A549 (cell line): ENCODE results near the gene DPP10. TPM values are rescaled to one million over a fixed set of nuclear protein-coding genes. Genes with fewer than 3 reads are reported as not detected.

Experiments used
- ATAC-seq, 2 experiments: fragments of 200-7000 bp in 1 of 2; fragments of >200 bp in 1 of 2; cut with Nextera tagmentation in 1 of 2; cut with Tn5 transposase in 1 of 2; 3 replicates each; pipeline versions ENCODE4 v1.8.0 to v1.9.1; 2018 to 2020; ENCODE audit warnings: mild to moderate bottlenecking in 1 of 2, moderate library complexity in 1 of 2
- CTCF ChIA-PET: fragments of 300-600 bp; sonication (Branson Sonifier 250); formaldehyde crosslinking; extraction: SDS; loops from one replicate; lab custom pipeline; 2021; ENCODE audit warnings: antibody characterized with exemption, inconsistent platforms; lab: Yijun Ruan, JAX
- POLR2A ChIA-PET: fragments of 350-600 bp; formaldehyde crosslinking; extraction: SDS; loops from one replicate; lab custom pipeline; 2021; ENCODE audit warnings: antibody characterized with exemption, inconsistent platforms; lab: Yijun Ruan, JAX
- DNase-seq, 2 experiments: peaks; one replicate each; pipeline versions ENCODE4 v3.0.0 to v3.0.0-alpha.2; 2011 to 2016; ENCODE audit warnings: low read depth in 1 of 2, low spot score in 1 of 2
- FAIRE-seq: peaks from 2 replicates; lab custom pipeline; 2011; peaks lifted over from hg19 to GRCh38; lab: Jason Lieb, UNC
- H3K27ac ChIP-seq, 2 experiments: fragments of >200 bp; sonication (Bioruptor Twin); formaldehyde crosslinking; 3 replicates each; pipeline ENCODE4 v1.5.1; 2016 to 2017
- H3K4me1 ChIP-seq: fragments of >200 bp; sonication (Bioruptor Twin); formaldehyde crosslinking; 3 replicates; pipeline ENCODE4 v1.6.1; 2016
- H3K4me2 ChIP-seq: fragments of >200 bp; sonication (Bioruptor Twin); formaldehyde crosslinking; 3 replicates; pipeline ENCODE4 v1.6.1; 2016
- H3K4me3 ChIP-seq: fragments of >200 bp; sonication (Bioruptor Twin); formaldehyde crosslinking; 3 replicates; pipeline ENCODE4 v1.5.1; 2016
- H3K9me3 ChIP-seq: fragments of >200 bp; sonication (Bioruptor Twin); formaldehyde crosslinking; 3 replicates; pipeline ENCODE4 v1.6.1; 2016
- BHLHE40 ChIP-seq: IDR thresholded peaks from 2 replicates; pipeline ENCODE4 v1.6.1; 2012; ENCODE audit warnings: low read depth, low read length, inconsistent platforms
- CBX2 ChIP-seq: fragments of 200-600 bp; sonication (generic); IDR thresholded peaks from 2 replicates; pipeline ENCODE4 v1.6.1; 2016; ENCODE audit warnings: low read depth, mild to moderate bottlenecking, borderline replicate concordance
- CHD2 ChIP-seq: fragments of 150-350 bp; IDR thresholded peaks from 2 replicates; pipeline ENCODE4 v1.6.1; 2014; ENCODE audit warnings: low read length; ENCODE audit not compliant: partially characterized antibody
- CTCF ChIP-seq: fragments of >200 bp; sonication (Bioruptor Twin); formaldehyde crosslinking; IDR thresholded peaks from 3 replicates; pipeline ENCODE4 v1.5.1; 2016
- ELK1 ChIP-seq: fragments of 150-350 bp; IDR thresholded peaks from 2 replicates; pipeline ENCODE4 v1.6.1; 2014; ENCODE audit warnings: low read depth, mild to moderate bottlenecking, low read length
- EP300 ChIP-seq, 2 experiments: fragments of >200 bp; sonication (Bioruptor Twin); formaldehyde crosslinking; IDR thresholded peaks; 2 replicates in 1 of 2; 3 replicates in 1 of 2; pipeline ENCODE4 v1.6.1; 2016 to 2017
- FOXS1 ChIP-seq: fragments of 250-450 bp; sonication (Bioruptor Pico); IDR thresholded peaks from 2 replicates; pipeline ENCODE4 v1.5.0; 2020; ENCODE audit warnings: mild to moderate bottlenecking, moderate library complexity
- HDAC2 ChIP-seq: fragments of 200-600 bp; sonication (generic); IDR thresholded peaks from 2 replicates; pipeline ENCODE4 v1.6.1; 2016
- HES2 ChIP-seq: fragments of >200 bp; sonication (Bioruptor Twin); formaldehyde crosslinking; IDR thresholded peaks from 2 replicates; pipeline ENCODE4 v1.6.1; 2016
- HEYL ChIP-seq: fragments of 250-450 bp; sonication (Bioruptor Pico); IDR thresholded peaks from 2 replicates; pipeline ENCODE4 v1.8.0; 2021; ENCODE audit warnings: mild to moderate bottlenecking, moderate library complexity
- HOXB13 ChIP-seq: fragments of 250-450 bp; sonication (Bioruptor Pico); IDR thresholded peaks from 2 replicates; pipeline ENCODE4 v1.5.0; 2020; ENCODE audit warnings: low read depth, mild to moderate bottlenecking, moderate library complexity
- JUN ChIP-seq, 2 experiments: fragments of >200 bp; sonication (Bioruptor Twin); formaldehyde crosslinking; IDR thresholded peaks; 2 replicates in 1 of 2; 3 replicates in 1 of 2; pipeline ENCODE4 v1.6.1; 2016 to 2017
- KDM5A ChIP-seq: fragments of 200-600 bp; sonication (generic); IDR thresholded peaks from 2 replicates; pipeline ENCODE4 v1.6.1; 2016; ENCODE audit warnings: antibody characterized with exemption, mild to moderate bottlenecking
- MAFK ChIP-seq: fragments of 450-650 bp; IDR thresholded peaks from 2 replicates; pipeline ENCODE4 v1.6.1; 2014; ENCODE audit not compliant: partially characterized antibody
- NFE2L2 ChIP-seq: fragments of 150-350 bp; conservative IDR thresholded peaks from 2 replicates; pipeline ENCODE4 v1.6.1; 2014; ENCODE audit warnings: low read length
- NPAS2 ChIP-seq: fragments of 250-450 bp; sonication (Bioruptor Pico); IDR thresholded peaks from 2 replicates; pipeline ENCODE4 v1.8.0; 2022; ENCODE audit warnings: mild to moderate bottlenecking, moderate library complexity, borderline replicate concordance
- NR3C1 ChIP-seq: fragments of >200 bp; sonication (Bioruptor Twin); formaldehyde crosslinking; IDR thresholded peaks from 3 replicates; pipeline ENCODE4 v1.6.1; 2017
- PBX3 ChIP-seq: IDR thresholded peaks from 2 replicates; pipeline ENCODE4 v1.6.1; 2012
- PHF8 ChIP-seq: fragments of 200-600 bp; sonication (generic); IDR thresholded peaks from 2 replicates; pipeline ENCODE4 v1.6.1; 2016; ENCODE audit warnings: low read depth, mild to moderate bottlenecking, antibody characterized with exemption, moderate library complexity, borderline replicate concordance
- RAD21 ChIP-seq, 2 experiments: fragments of >200 bp in 1 of 2; sonication (Bioruptor Twin) in 1 of 2; formaldehyde crosslinking in 1 of 2; IDR thresholded peaks in 1 of 2; conservative IDR thresholded peaks in 1 of 2; 2 replicates in 1 of 2; 3 replicates in 1 of 2; pipeline ENCODE4 v1.6.1; 2012 to 2018; ENCODE audit warnings: inconsistent platforms in 1 of 2
- RCOR1 ChIP-seq: fragments of 150-350 bp; IDR thresholded peaks from 2 replicates; pipeline ENCODE4 v1.6.1; 2014; ENCODE audit warnings: antibody characterized with exemption, low read length, low read depth
- RFX5 ChIP-seq: fragments of 450-650 bp; IDR thresholded peaks from 2 replicates; pipeline ENCODE4 v1.7.1; 2014; ENCODE audit warnings: antibody characterized with exemption, mild to moderate bottlenecking, moderate library complexity
- RNF2 ChIP-seq: fragments of 200-600 bp; sonication (generic); IDR thresholded peaks from 2 replicates; pipeline ENCODE4 v1.6.1; 2016; ENCODE audit warnings: low read depth, mild to moderate bottlenecking, antibody characterized with exemption, moderate library complexity, borderline replicate concordance
- SREBF2 ChIP-seq: fragments of 450-650 bp; IDR thresholded peaks from 2 replicates; pipeline ENCODE4 v1.6.1; 2014; ENCODE audit warnings: mild to moderate bottlenecking, moderate library complexity
- TFCP2L1 ChIP-seq: fragments of 250-450 bp; sonication (Bioruptor Pico); IDR thresholded peaks from 2 replicates; pipeline ENCODE4 v1.5.0; 2021; ENCODE audit warnings: mild to moderate bottlenecking
- ZSCAN20 ChIP-seq: fragments of 250-450 bp; sonication (Bioruptor Pico); IDR thresholded peaks from 2 replicates; pipeline ENCODE4 v1.8.0; 2022; ENCODE audit warnings: mild to moderate bottlenecking, moderate library complexity
- WGBS: methylation state at CpG from one replicate; pipeline ENCODE4 v1.1.6; 2017; ENCODE audit errors: missing lambda C conversion rate; 5-methylcytosine and 5-hydroxymethylcytosine counted together
- polyA plus RNA-seq, 4 experiments: library from polyadenylated mRNA; depleted of rRNA in 3 of 4; stranded (reverse); fragments of >200 nt; fragmentation: RNase III in 1 of 4; extraction: RNeasy Plus Mini Kit Qiagen cat#74134 plus additional on column Dnase treatment in 1 of 4; gene quantifications; 2 replicates in 3 of 4; 3 replicates in 1 of 4; pipeline ENCODE4 v1.2.3, GENCODE V29; 2011 to 2017
- TF ChIP-seq, protein P1 (sequence below): IDR thresholded peaks from 2 replicates; pipeline ENCODE4 v1.6.1; 2012
- TF ChIP-seq, protein P2 (sequence below): fragments of 250-450 bp; sonication (Bioruptor Pico); IDR thresholded peaks from 2 replicates; pipeline ENCODE4 v1.5.0; 2020; ENCODE audit warnings: low read depth, mild to moderate bottlenecking, moderate library complexity

The DPP10 gene
- polyA plus RNA-seq, 2 of the 4 experiments (the other 2 are of a cell fraction) = not detected

DNA sequence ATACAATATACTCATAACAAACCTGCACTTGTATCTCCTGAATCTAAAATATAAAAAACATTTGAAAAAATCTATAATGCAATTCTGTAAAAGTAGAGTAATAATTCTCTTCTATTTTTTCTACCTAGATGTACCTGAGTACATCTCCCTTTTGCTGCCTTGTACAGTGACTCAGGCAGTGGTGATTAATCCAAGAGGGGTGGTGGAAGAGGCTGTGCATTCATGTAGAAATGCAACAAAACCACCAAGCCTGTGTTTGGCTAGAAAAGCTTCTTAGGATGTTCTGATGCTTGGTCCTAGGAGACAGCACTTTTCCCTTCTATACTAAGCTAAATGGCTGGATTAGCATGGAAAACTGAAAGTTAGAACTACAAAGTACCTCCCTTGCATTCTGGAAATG lies 245.8 kb downstream of the DPP10 start:
- no peaks in the 10 kb centered on the region for H3K4me1 ChIP-seq
- TF ChIP-seq PHF8 = no peak
- TF ChIP-seq CTCF = no peak
- no peak for TF ChIP-seq JUN (IDR thresholded peaks at IDR 0.05)
- TF ChIP-seq PBX3 = no peak
- TF ChIP-seq SREBF2 = no peak
- no peak for TF ChIP-seq ZSCAN20 (CRISPR knock-in tag)
- TF ChIP-seq CBX2 = no peak
- TF ChIP-seq NR3C1 = no peak
- TF ChIP-seq RFX5 = no peak
- TF ChIP-seq RCOR1 = no peak
- no peak for TF ChIP-seq RAD21 (conservative IDR thresholded peaks at IDR 0.05 in 1 of 2, IDR thresholded peaks at IDR 0.05 in 1 of 2)
- no peak for TF ChIP-seq BHLHE40
- no peak for TF ChIP-seq EP300 (IDR thresholded peaks at IDR 0.05)
- TF ChIP-seq HES2 = no peak
- TF ChIP-seq HDAC2 = no peak
- no peak overlapping the region for H3K4me2 ChIP-seq
- ChIA-PET POLR2A (no interaction called here), CTCF (no interaction called here)
- FAIRE-seq (no peak), DNase-seq (no peak), ATAC-seq (no peak)
- H3K27ac ChIP-seq = no peak overlapping the region
- H3K9me3 ChIP-seq = no peaks in the 10 kb centered on the region
- H3K4me3 ChIP-seq = no peak overlapping the region

DNA sequence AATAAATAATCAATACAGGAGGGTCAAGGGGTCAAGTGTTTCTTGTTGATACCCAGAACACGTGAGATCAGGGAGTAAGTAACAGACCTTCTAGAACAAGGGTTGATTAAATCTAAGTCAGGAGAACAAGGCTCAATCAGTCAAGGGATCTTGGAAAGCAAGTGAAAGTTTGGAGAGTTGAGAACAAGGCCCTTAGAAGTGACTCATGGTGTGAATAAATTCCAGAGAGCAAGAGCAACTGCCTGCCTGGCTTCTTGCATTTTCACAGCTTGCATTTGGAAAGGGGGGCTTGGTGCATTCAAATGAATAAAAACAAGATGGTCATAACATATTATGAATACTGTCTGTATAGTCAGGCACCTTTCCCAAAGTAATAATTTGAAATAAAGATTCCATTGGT lies 256.1 kb downstream of the DPP10 start:
- FAIRE-seq (no peak), ATAC-seq (no peak), DNase-seq (no peak)
- H3K4me3 ChIP-seq = no peak overlapping the region
- no peak overlapping the region for H3K4me2 ChIP-seq
- no peaks in the 10 kb centered on the region for H3K9me3 ChIP-seq
- no peaks in the 10 kb centered on the region for H3K4me1 ChIP-seq
- H3K27ac ChIP-seq = no peak overlapping the region
- ChIA-PET CTCF (no interaction called here), POLR2A (no interaction called here)
- WGBS = 0% methylated on average over 1 of the region's 1 CpG
- no peak for TF ChIP-seq RNF2
- TF ChIP-seq, protein P1, sequence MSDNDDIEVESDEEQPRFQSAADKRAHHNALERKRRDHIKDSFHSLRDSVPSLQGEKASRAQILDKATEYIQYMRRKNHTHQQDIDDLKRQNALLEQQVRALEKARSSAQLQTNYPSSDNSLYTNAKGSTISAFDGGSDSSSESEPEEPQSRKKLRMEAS = no peak
- no peak for TF ChIP-seq NPAS2 (CRISPR knock-in tag)
- no peak for TF ChIP-seq FOXS1 (CRISPR knock-in tag)
- TF ChIP-seq MAFK = no peak
- no peak for TF ChIP-seq CHD2
- TF ChIP-seq PBX3 = no peak
- TF ChIP-seq HOXB13 = no peak
- TF ChIP-seq, protein P2, sequence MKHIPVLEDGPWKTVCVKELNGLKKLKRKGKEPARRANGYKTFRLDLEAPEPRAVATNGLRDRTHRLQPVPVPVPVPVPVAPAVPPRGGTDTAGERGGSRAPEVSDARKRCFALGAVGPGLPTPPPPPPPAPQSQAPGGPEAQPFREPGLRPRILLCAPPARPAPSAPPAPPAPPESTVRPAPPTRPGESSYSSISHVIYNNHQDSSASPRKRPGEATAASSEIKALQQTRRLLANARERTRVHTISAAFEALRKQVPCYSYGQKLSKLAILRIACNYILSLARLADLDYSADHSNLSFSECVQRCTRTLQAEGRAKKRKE = no peak
- no peak for TF ChIP-seq HEYL (CRISPR knock-in tag)
- no peak for TF ChIP-seq ELK1
- TF ChIP-seq TFCP2L1 (CRISPR knock-in tag) = no peak
- TF ChIP-seq NFE2L2 = no peak
- no peak for TF ChIP-seq KDM5A
- TF ChIP-seq HES2 = no peak
